Measurements from ENCODE around the gene PMM2. TPM values are rescaled to one million over a fixed set of nuclear protein-coding genes. Genes with fewer than 3 reads are reported as not detected.

PMM2 gene
- polyA plus RNA-seq, 1 donor (not counting 4 experiments of a cell fraction or from before 2014, with no cell fraction given) = 38.6 TPM

DNA sequence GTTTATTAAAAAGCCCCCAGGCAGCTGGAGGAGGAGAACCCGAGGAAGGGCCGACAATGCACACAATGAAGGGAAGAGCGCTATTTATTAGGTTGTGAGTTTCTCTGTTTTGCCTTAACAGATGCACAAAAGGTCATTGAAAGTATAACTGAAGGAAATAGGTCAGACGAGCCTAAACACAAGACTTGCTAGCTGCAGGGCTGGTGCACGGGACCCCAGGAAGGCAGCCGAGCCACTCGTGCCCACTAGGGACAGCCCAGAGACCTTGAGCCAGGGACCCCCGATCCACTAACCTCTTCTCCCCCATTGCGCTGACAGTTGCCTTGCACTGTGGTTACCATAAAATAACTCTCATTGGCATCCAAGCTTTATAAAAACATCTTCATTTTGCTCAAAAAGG, 95.8 kb downstream of the PMM2 start:
- Histone ChIP-seq H3K9me1 (ENCODE audit: control insufficient read depth, extremely low read depth, insufficient read depth, low read length) (no peaks in the 10 kb centered on the region), H3K4me3 (ENCODE audit: control insufficient read depth in 2 of 3, extremely low read depth in 1 of 3, insufficient read depth in 2 of 3, low read depth in 1 of 3, low read length in 3 of 3) (no peak overlapping the region), H2AFZ (ENCODE audit: control insufficient read depth, low read length) (no peak overlapping the region), H3K9me3 (ENCODE audit: control insufficient read depth, low read depth, low read length) (no peaks in the 10 kb centered on the region), H3K36me3 (ENCODE audit: control insufficient read depth in 2 of 2, extremely low read depth in 1 of 2, insufficient read depth in 2 of 2, low read length in 2 of 2) (peaks cover 51 to 54% of the 10 kb centered on the region in 2 experiments), H3K27me3 (ENCODE audit: control insufficient read depth, extremely low read depth, insufficient read depth, low read length) (no peaks in the 10 kb centered on the region), H3K4me2 (ENCODE audit: control insufficient read depth, extremely low read depth, insufficient read depth, low read depth, low read length) (no peak overlapping the region), H4K20me1 (ENCODE audit: control insufficient read depth, extremely low read depth, insufficient read depth, low read length) (no peaks in the 10 kb centered on the region), H3K4me1 (ENCODE audit: control insufficient read depth, extremely low read depth, insufficient read depth, low read length) (no peaks in the 10 kb centered on the region), H3K9ac (ENCODE audit: control insufficient read depth, extremely low read depth, insufficient read depth, low read length) (no peak overlapping the region), H3K27ac (ENCODE audit: control insufficient read depth, insufficient read depth, low read length) (no peak overlapping the region), H3K79me2 (ENCODE audit: control insufficient read depth, insufficient read depth, low read length) (no peaks in the 10 kb centered on the region)
- TF ChIP-seq, protein P1, sequence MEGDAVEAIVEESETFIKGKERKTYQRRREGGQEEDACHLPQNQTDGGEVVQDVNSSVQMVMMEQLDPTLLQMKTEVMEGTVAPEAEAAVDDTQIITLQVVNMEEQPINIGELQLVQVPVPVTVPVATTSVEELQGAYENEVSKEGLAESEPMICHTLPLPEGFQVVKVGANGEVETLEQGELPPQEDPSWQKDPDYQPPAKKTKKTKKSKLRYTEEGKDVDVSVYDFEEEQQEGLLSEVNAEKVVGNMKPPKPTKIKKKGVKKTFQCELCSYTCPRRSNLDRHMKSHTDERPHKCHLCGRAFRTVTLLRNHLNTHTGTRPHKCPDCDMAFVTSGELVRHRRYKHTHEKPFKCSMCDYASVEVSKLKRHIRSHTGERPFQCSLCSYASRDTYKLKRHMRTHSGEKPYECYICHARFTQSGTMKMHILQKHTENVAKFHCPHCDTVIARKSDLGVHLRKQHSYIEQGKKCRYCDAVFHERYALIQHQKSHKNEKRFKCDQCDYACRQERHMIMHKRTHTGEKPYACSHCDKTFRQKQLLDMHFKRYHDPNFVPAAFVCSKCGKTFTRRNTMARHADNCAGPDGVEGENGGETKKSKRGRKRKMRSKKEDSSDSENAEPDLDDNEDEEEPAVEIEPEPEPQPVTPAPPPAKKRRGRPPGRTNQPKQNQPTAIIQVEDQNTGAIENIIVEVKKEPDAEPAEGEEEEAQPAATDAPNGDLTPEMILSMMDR (optimal IDR thresholded peaks at IDR 0.05 in 1 of 3, IDR thresholded peaks at IDR 0.05 in 1 of 3, conservative IDR thresholded peaks at IDR 0.05 in 1 of 3; ENCODE audit: extremely low read depth in 1 of 3, insufficient read depth in 2 of 3, low read length in 3 of 3) = no peak
- TF ChIP-seq EZH2 (IDR thresholded peaks at IDR 0.05; ENCODE audit: low read length) = no peak
- FAIRE-seq = no peak
- DNase-seq (ENCODE audit: low read depth, low spot score) = no peak
- dilution Hi-C loops (cut with MboI; ENCODE audit: extremely low pct_ligation_motif_present, low sequenced_read_pairs) = no loop called here

DNA sequence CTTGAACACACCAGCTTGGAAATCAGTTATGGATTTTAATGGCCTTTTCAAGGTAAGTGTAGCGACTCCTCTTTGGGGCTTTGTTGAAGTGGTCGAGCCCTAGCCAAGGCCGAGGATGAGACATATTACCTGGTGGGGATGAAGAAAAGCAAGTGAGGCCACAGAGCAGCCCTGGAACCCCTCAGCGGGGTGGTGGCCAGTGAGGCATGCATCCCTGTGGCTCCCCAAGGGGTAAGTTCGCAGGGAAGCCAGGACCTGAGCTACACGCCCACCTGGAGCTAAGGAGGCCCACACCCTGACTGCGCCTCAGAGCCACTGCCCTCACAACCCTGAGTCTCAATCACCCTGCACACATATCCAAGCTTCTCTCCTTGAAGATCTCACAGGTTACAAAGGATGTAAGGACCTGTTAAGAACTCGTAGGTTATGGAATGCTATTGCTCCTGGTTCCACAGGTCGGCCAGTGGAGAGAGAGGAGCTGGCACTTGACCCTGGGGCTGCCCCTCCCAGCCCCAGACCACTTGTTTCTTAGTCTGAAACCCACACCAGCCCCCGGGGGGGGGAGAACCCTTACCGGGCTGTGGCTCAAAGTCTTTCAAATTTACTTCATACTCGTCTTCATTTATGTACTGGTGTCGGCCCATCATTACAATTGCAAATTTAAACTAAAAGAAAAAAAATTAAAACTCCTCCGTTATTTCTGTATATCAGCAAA, 96.5 kb downstream of the PMM2 start:
- no peaks in the 10 kb centered on the region for H3K79me2 ChIP-seq (ENCODE audit: control insufficient read depth, insufficient read depth, low read length)
- no peak overlapping the region for H3K4me2 ChIP-seq (ENCODE audit: control insufficient read depth, extremely low read depth, insufficient read depth, low read depth, low read length)
- H4K20me1 ChIP-seq (ENCODE audit: control insufficient read depth, extremely low read depth, insufficient read depth, low read length) = no peaks in the 10 kb centered on the region
- H3K4me1 ChIP-seq (ENCODE audit: control insufficient read depth, extremely low read depth, insufficient read depth, low read length) = no peaks in the 10 kb centered on the region
- FAIRE-seq (no peak), DNase-seq (ENCODE audit: low read depth, low spot score) (no peak)
- H3K9me3 ChIP-seq (ENCODE audit: control insufficient read depth, low read depth, low read length) = no peaks in the 10 kb centered on the region
- no peak overlapping the region for H2AFZ ChIP-seq (ENCODE audit: control insufficient read depth, low read length)
- dilution Hi-C loops (cut with MboI; ENCODE audit: extremely low pct_ligation_motif_present, low sequenced_read_pairs) = no loop called here
- no peak overlapping the region for H3K27ac ChIP-seq (ENCODE audit: control insufficient read depth, insufficient read depth, low read length)
- no peak overlapping the region for H3K4me3 ChIP-seq (ENCODE audit: control insufficient read depth in 2 of 3, extremely low read depth in 1 of 3, insufficient read depth in 2 of 3, low read depth in 1 of 3, low read length in 3 of 3)
- H3K9me1 ChIP-seq (ENCODE audit: control insufficient read depth, extremely low read depth, insufficient read depth, low read length) = no peaks in the 10 kb centered on the region
- TF ChIP-seq, protein P1 (optimal IDR thresholded peaks at IDR 0.05 in 1 of 3, IDR thresholded peaks at IDR 0.05 in 1 of 3, conservative IDR thresholded peaks at IDR 0.05 in 1 of 3; ENCODE audit: extremely low read depth in 1 of 3, insufficient read depth in 2 of 3, low read length in 3 of 3) = no peak
- TF ChIP-seq EZH2 (IDR thresholded peaks at IDR 0.05; ENCODE audit: low read length) = no peak
- no peak overlapping the region for H3K9ac ChIP-seq (ENCODE audit: control insufficient read depth, extremely low read depth, insufficient read depth, low read length)
- peaks cover 51 to 53% of the 10 kb centered on the region in 2 experiments for H3K36me3 ChIP-seq (ENCODE audit: control insufficient read depth in 2 of 2, extremely low read depth in 1 of 2, insufficient read depth in 2 of 2, low read length in 2 of 2)
- H3K27me3 ChIP-seq (ENCODE audit: control insufficient read depth, extremely low read depth, insufficient read depth, low read length) = no peaks in the 10 kb centered on the region

Data from keratinocyte (primary cell).